HFFc6 (cell line): Measurements from ENCODE around the gene NAALADL2. TPM values are rescaled to one million over a fixed set of nuclear protein-coding genes. Genes with fewer than 3 reads are reported as not detected.

Experiments used
- DNase-seq: peaks from one replicate; pipeline ENCODE4 v3.0.0-alpha.2; 2018
- H3K27ac Mint-ChIP-seq: 2 replicates; pipeline ENCODE4 v1.8.0; 2020; ENCODE audit warnings: mild to moderate bottlenecking, mixed read lengths
- H3K27me3 Mint-ChIP-seq: 2 replicates; pipeline ENCODE4 v1.8.0; 2021; ENCODE audit warnings: mild to moderate bottlenecking, moderate library complexity, mixed read lengths; ENCODE audit not compliant: insufficient read depth
- H3K36me3 Mint-ChIP-seq: 2 replicates; pipeline ENCODE4 v1.8.0; 2021; ENCODE audit warnings: low read depth, mixed read lengths
- H3K4me1 Mint-ChIP-seq: 2 replicates; pipeline ENCODE4 v1.8.0; 2020; ENCODE audit warnings: low read depth, mixed read lengths
- H3K4me3 Mint-ChIP-seq: 2 replicates; pipeline ENCODE4 v1.8.0; 2020; ENCODE audit warnings: mild to moderate bottlenecking, moderate library complexity, mixed read lengths
- H3K9me3 Mint-ChIP-seq: 2 replicates; pipeline ENCODE4 v1.8.0; 2020; ENCODE audit warnings: mild to moderate bottlenecking, mixed read lengths
- total RNA-seq, 6 experiments: library from RNA; stranded (reverse); fragmentation: NEBNext Ultra II Directional; extraction: Animal tissue kit (Norgen Biotek cat#: 25700); gene quantifications; 2 replicates in 1 of 6; 3 replicates in 5 of 6; pipeline ENCODE4 v1.2.3, GENCODE V29; 2021
- TF ChIP-seq, protein P1 (sequence below): fragments of 200-600 bp; sonication (generic); IDR thresholded peaks from 2 replicates; pipeline ENCODE4 v1.5.0; 2021; ENCODE audit warnings: antibody characterized with exemption, mild to moderate bottlenecking

Gene NAALADL2
- total RNA-seq, 6 experiments from 2014 or later, result 12.0 to 15.2 (median 12.3) TPM

DNA sequence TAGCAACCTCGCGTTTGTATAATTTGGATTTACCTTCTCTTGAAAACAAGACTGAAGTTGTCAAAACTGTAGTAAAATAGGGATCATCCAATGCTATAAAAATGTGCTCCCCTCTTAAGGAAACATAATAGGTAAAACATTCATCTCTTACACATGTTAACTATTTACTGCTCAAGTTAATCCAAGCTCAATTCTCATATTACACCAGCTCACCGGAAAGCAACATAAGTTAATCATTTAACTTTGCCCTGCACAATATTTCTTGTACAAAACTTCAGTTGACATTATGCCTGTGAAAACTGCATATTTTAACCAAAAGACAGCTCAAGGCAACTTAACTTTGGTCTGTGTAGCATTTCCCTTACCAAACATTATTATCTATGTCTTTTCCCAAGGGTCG lies 634.2 kb downstream of the NAALADL2 start:
- no peak for DNase-seq
- Mint-ChIP-seq H3K36me3 (no peaks in the 10 kb centered on the region), H3K27me3 (0 out of 2 replicates have a peak, but pooled peaks cover 2% of the 10 kb centered on the region), H3K9me3 (no peaks in the 10 kb centered on the region), H3K4me3 (no peak overlapping the region), H3K4me1 (no peaks in the 10 kb centered on the region), H3K27ac (no peak overlapping the region)
- TF ChIP-seq, protein P1, sequence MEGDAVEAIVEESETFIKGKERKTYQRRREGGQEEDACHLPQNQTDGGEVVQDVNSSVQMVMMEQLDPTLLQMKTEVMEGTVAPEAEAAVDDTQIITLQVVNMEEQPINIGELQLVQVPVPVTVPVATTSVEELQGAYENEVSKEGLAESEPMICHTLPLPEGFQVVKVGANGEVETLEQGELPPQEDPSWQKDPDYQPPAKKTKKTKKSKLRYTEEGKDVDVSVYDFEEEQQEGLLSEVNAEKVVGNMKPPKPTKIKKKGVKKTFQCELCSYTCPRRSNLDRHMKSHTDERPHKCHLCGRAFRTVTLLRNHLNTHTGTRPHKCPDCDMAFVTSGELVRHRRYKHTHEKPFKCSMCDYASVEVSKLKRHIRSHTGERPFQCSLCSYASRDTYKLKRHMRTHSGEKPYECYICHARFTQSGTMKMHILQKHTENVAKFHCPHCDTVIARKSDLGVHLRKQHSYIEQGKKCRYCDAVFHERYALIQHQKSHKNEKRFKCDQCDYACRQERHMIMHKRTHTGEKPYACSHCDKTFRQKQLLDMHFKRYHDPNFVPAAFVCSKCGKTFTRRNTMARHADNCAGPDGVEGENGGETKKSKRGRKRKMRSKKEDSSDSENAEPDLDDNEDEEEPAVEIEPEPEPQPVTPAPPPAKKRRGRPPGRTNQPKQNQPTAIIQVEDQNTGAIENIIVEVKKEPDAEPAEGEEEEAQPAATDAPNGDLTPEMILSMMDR, result no peak

DNA sequence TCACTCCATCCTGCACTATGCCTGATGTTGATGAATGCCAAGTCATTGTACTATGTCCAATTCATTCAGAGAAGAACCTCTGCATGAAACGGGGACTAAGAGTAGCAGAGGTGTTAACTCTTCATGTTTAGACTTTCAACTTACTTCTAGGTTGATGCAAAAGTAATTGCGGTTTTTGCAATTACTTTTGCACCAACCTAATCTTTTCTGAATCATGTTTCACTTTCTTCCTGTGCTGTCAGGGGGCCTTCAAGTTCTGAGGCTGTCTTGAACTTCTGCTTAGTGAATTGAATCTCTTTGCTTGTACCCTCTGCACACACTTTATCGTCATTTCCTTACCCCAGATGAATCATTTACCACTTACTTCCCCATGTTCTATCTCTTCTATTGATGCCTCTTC lies 636.2 kb downstream of the NAALADL2 start:
- no peaks in the 10 kb centered on the region for H3K9me3 Mint-ChIP-seq
- H3K4me1 Mint-ChIP-seq, result no peaks in the 10 kb centered on the region
- no peaks in the 10 kb centered on the region for H3K36me3 Mint-ChIP-seq
- DNase-seq, result no peak
- H3K27me3 Mint-ChIP-seq, result no peaks in the 10 kb centered on the region
- H3K27ac Mint-ChIP-seq, result no peak overlapping the region
- TF ChIP-seq, protein P1, result no peak
- H3K4me3 Mint-ChIP-seq, result no peak overlapping the region

DNA sequence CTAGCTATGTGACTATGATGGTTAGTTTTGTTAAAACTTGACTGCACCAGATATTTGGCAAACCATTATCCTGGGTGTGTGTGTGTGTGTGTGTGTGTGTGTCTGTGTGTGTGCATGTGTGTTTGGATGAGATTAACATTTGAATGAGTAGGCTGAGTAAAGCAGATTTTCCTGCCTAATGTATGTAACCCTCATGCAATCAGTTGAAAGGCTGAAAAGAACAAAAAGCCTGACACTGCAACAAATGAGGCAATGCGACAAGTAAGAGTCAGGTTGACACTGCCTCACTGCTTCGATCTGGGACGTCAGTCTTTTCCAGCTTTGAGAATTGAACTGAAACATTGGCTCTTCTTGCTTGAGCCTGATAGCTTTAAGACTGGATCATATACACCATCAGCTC lies 643.0 kb downstream of the NAALADL2 start:
- Mint-ChIP-seq H3K27ac (no peak overlapping the region), H3K4me1 (peaks cover 6% of the 10 kb centered on the region; the same call in 1 of the 2 replicates), H3K36me3 (0 out of 2 replicates have a peak, but pooled peaks cover 9% of the 10 kb centered on the region), H3K27me3 (no peaks in the 10 kb centered on the region; the same call in 1 of the 2 replicates), H3K4me3 (no peak overlapping the region), H3K9me3 (no peaks in the 10 kb centered on the region)
- no peak for DNase-seq
- TF ChIP-seq, protein P1, result no peak

DNA sequence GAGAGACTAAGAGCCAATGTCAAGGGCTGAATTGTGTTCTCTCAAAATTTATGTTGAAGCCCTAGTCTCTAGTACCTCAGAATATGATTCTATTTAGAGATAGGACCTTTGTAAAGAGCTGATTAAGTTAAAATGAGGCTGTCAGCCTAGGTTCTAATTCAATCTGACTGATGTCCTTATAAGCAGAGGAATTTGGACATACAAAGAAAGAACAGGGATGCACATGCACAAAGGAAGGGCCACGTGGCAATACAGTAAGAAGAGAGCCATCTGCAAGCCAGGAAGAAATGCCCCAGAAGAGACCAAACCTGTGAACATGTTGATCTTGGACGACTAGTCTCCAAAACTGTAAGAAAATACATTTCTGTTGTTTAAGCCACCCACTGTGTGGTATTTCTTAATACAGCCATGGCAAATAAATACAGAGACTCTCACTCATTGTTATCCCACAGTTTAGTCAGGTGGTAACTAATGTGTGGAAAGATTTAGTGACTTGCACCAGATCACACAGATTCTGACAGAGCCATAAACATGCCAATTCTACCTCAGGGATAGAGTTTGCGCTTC lies 652.2 kb downstream of the NAALADL2 start:
- Mint-ChIP-seq H3K27me3 (no peaks in the 10 kb centered on the region), H3K27ac (no peak overlapping the region), H3K36me3 (no peaks in the 10 kb centered on the region), H3K9me3 (no peaks in the 10 kb centered on the region), H3K4me1 (no peaks in the 10 kb centered on the region), H3K4me3 (no peak overlapping the region)
- no peak for DNase-seq
- TF ChIP-seq, protein P1, result no peak

DNA sequence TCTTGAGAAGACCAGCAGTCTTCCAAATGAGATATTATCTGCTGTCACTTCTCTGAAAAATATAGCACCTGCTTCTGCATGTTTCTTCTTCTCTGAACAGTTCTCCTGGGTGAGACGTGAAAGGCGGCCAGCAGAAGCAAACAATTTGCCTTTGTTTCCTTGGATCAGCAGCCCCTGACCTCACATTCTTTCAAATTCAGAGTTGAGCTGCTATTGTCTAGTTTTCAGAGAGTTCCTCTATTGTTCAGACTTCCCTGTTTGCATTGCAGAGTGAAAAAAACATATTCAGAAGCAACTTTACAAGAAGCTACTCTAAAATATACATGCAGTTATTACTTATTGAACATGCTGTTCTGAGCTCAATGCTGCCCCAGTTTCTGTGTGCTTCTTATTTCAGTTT lies 653.6 kb downstream of the NAALADL2 start:
- DNase-seq, result no peak
- H3K9me3 Mint-ChIP-seq, result no peaks in the 10 kb centered on the region
- no peak overlapping the region for H3K27ac Mint-ChIP-seq
- no peaks in the 10 kb centered on the region for H3K4me1 Mint-ChIP-seq
- TF ChIP-seq, protein P1, result no peak
- no peaks in the 10 kb centered on the region for H3K27me3 Mint-ChIP-seq
- H3K36me3 Mint-ChIP-seq, result no peaks in the 10 kb centered on the region
- H3K4me3 Mint-ChIP-seq, result no peak overlapping the region
